GM18517 (cell line): Measurements from ENCODE around the gene NKRF.
"Not testable (repeated sequence)": the region's sequence is repeated elsewhere in the genome, so short reads cannot be mapped to it uniquely, and the experiment has no call there.

ENCODE experiments used
- ATAC-seq: cut with Tn5 transposase; IDR thresholded peaks from one replicate; pipeline ENCODE4 v1.9.1; 2021; ENCODE audit warnings: mild to moderate bottlenecking, moderate library complexity; ENCODE audit not compliant: unreplicated experiment

NKRF gene

GRCh38 chrX:119606280-119607017 lies at the start of gene NKRF:
Gene NKRF (minus strand): TSS chrX:119606424.
- peak; percentile 80 for ATAC-seq

GRCh38 chrX:119655125-119655524 lies 48.9 kb upstream of the NKRF start:
- no peak for ATAC-seq

GRCh38 chrX:119654112-119654531 lies 47.9 kb upstream of the NKRF start:
- no peak for ATAC-seq

GRCh38 chrX:119648421-119648775 lies 42.2 kb upstream of the NKRF start:
- ATAC-seq: no peak

GRCh38 chrX:119647552-119648420 lies 41.6 kb upstream of the NKRF start:
- ATAC-seq: peak; percentile 97

GRCh38 chrX:119647089-119647488 lies 40.9 kb upstream of the NKRF start:
- no peak for ATAC-seq

GRCh38 chrX:119646515-119646914 lies 40.3 kb upstream of the NKRF start:
- ATAC-seq: no peak

- ATAC-seq: no peak
Measured at GRCh38 chrX:119643696-119644095, 37.5 kb upstream of the NKRF start.

- no peak for ATAC-seq
Measured at GRCh38 chrX:119640731-119641170, 34.5 kb upstream of the NKRF start.

- peak; percentile 79 for ATAC-seq
Measured at GRCh38 chrX:119638725-119639471, 32.7 kb upstream of the NKRF start.

GRCh38 chrX:119637421-119637820 lies 31.2 kb upstream of the NKRF start:
- not testable (repeated sequence) for ATAC-seq

- peak; percentile 57 for ATAC-seq
Measured at GRCh38 chrX:119636419-119636818, 30.2 kb upstream of the NKRF start.

GRCh38 chrX:119635799-119636198 lies 29.6 kb upstream of the NKRF start:
- no peak for ATAC-seq

- no peak for ATAC-seq
Measured at GRCh38 chrX:119635179-119635578, 29.0 kb upstream of the NKRF start.

- no peak for ATAC-seq
Measured at GRCh38 chrX:119625843-119626242, 19.6 kb upstream of the NKRF start.

- ATAC-seq: no peak
Measured at GRCh38 chrX:119624951-119625668, 18.9 kb upstream of the NKRF start.

- ATAC-seq: no peak
Measured at GRCh38 chrX:119624417-119624816, 18.2 kb upstream of the NKRF start.

- ATAC-seq: no peak
Measured at GRCh38 chrX:119622356-119623232, 16.4 kb upstream of the NKRF start.

- ATAC-seq: peak; percentile 35
Measured at GRCh38 chrX:119618439-119618838, 12.2 kb upstream of the NKRF start.
